SK-N-SH (cell line): ENCODE data around the gene CSTPP1. TPM values are rescaled to one million over a fixed set of nuclear protein-coding genes. Genes with fewer than 3 reads are reported as not detected.

Experiments
- CTCF ChIA-PET: fragments of 300-600, 350-600 bp; formaldehyde crosslinking; extraction: SDS; loops from one replicate; lab custom pipeline; 2021; lab: Yijun Ruan, JAX
- POLR2A ChIA-PET: fragments of 350-600 bp; sonication (Branson Sonifier 250); formaldehyde crosslinking; extraction: SDS; loops from one replicate; lab custom pipeline; 2020; ENCODE audit warnings: antibody characterized with exemption, inconsistent platforms; lab: Yijun Ruan, JAX
- DNase-seq: peaks from one replicate; pipeline ENCODE4 v3.0.0; 2012
- H2AFZ ChIP-seq: fragments of 200-600 bp; sonication (generic); 2 replicates; pipeline ENCODE4 v1.8.1; 2016; ENCODE audit warnings: antibody characterized with exemption, mild to moderate bottlenecking, low read depth
- H3F3A ChIP-seq: fragments of 200-600 bp; sonication (generic); replicated peaks from 2 replicates; pipeline ENCODE3; 2016; ENCODE audit warnings: antibody characterized with exemption, mild to moderate bottlenecking; ENCODE audit not compliant: insufficient read depth
- H3K27ac ChIP-seq, 2 experiments: fragments of 200-500 bp in 1 of 2; fragments of 200-600 bp in 1 of 2; sonication (Bioruptor generic) in 1 of 2; sonication (generic), shearing (Covaris generic) in 1 of 2; 2 replicates each; pipeline versions ENCODE4 v1.5.1 to v1.6.1; 2014 to 2016; ENCODE audit warnings: low read depth in 2 of 2, inconsistent platforms in 1 of 2, low read length in 1 of 2, mild to moderate bottlenecking in 1 of 2, mixed read lengths in 1 of 2
- H3K27me3 ChIP-seq: fragments of 200-600 bp; sonication (generic), shearing (Covaris generic); 2 replicates; pipeline ENCODE4 v1.6.1; 2016; ENCODE audit warnings: mixed run types; ENCODE audit not compliant: insufficient read depth
- H3K36me3 ChIP-seq, 2 experiments: fragments of 200-500 bp in 1 of 2; fragments of 200-600 bp in 1 of 2; sonication (Bioruptor generic) in 1 of 2; sonication (generic) in 1 of 2; replicated peaks in 1 of 2; 2 replicates each; pipeline versions ENCODE3 to v1.5.1; 2014 to 2016; ENCODE audit warnings: low read length in 1 of 2, mild to moderate bottlenecking in 1 of 2; ENCODE audit not compliant: insufficient read depth in 2 of 2, control insufficient read depth in 1 of 2
- H3K4me1 ChIP-seq, 2 experiments: fragments of 200-500 bp in 1 of 2; fragments of 200-600 bp in 1 of 2; sonication (Bioruptor generic) in 1 of 2; sonication (generic), shearing (Covaris generic) in 1 of 2; 2 replicates each; pipeline versions ENCODE4 v1.5.1 to v1.6.1; 2014 to 2016; ENCODE audit warnings: low read depth in 1 of 2, low read length in 1 of 2, mixed run types in 1 of 2; ENCODE audit not compliant: insufficient read depth in 2 of 2, control insufficient read depth in 1 of 2
- H3K4me2 ChIP-seq: fragments of 200-600 bp; sonication (generic), shearing (Covaris generic); 2 replicates; pipeline ENCODE4 v1.6.1; 2017; ENCODE audit warnings: mixed run types
- H3K4me3 ChIP-seq, 2 experiments: fragments of 200-500 bp in 1 of 2; fragments of 200-600 bp in 1 of 2; sonication (Bioruptor generic) in 1 of 2; sonication (generic), shearing (Covaris generic) in 1 of 2; 2 replicates each; pipeline versions ENCODE4 v1.5.1 to v1.8.1; 2014 to 2016; ENCODE audit warnings: low read depth in 2 of 2, inconsistent platforms in 1 of 2, low read length in 1 of 2, mild to moderate bottlenecking in 1 of 2, mixed read lengths in 1 of 2, moderate library complexity in 1 of 2
- H3K79me2 ChIP-seq: fragments of 200-600 bp; sonication (generic); 2 replicates; pipeline ENCODE4 v1.8.1; 2017; ENCODE audit warnings: mild to moderate bottlenecking; ENCODE audit not compliant: insufficient read depth
- H3K9ac ChIP-seq: fragments of 200-600 bp; sonication (generic); 2 replicates; pipeline ENCODE4 v1.6.1; 2017; ENCODE audit warnings: mixed run types
- H3K9me2 ChIP-seq: fragments of 200-600 bp; sonication (generic); 2 replicates; pipeline ENCODE4 v1.6.1; 2017; ENCODE audit warnings: mixed run types
- H3K9me3 ChIP-seq: fragments of 200-600 bp; sonication (generic); 2 replicates; pipeline ENCODE4 v1.6.1; 2017; ENCODE audit warnings: mixed run types, mild to moderate bottlenecking, moderate library complexity
- H4K20me1 ChIP-seq: fragments of 200-600 bp; sonication (generic); 2 replicates; pipeline ENCODE4 v1.6.1; 2017; ENCODE audit warnings: mild to moderate bottlenecking, mixed run types; ENCODE audit not compliant: insufficient read depth
- GATA2 ChIP-seq: sonication (generic); formaldehyde crosslinking; IDR thresholded peaks from 2 replicates; pipeline ENCODE4 v1.5.0; 2020; ENCODE audit warnings: mild to moderate bottlenecking, missing genetic modification reagents
- MEF2A ChIP-seq: IDR thresholded peaks from 2 replicates; pipeline ENCODE4 v1.4.0; 2012; ENCODE audit warnings: low read depth, borderline replicate concordance
- MXI1 ChIP-seq: IDR thresholded peaks from 2 replicates; pipeline ENCODE4 v1.6.1; 2012; ENCODE audit warnings: mild to moderate bottlenecking, low read depth, low read length, improper control_type of control experiment
- RAD21 ChIP-seq: IDR thresholded peaks from 2 replicates; pipeline ENCODE4 v1.6.1; 2012; ENCODE audit warnings: mild to moderate bottlenecking, low read length
- SMC3 ChIP-seq: IDR thresholded peaks from 2 replicates; pipeline ENCODE4 v1.6.1; 2012; ENCODE audit warnings: low read depth, low read length, improper control_type of control experiment
- WGBS: methylation state at CpG from one replicate; pipeline ENCODE4 v1.1.6; 2017; ENCODE audit warnings: low lambda C conversion rate; 5-methylcytosine and 5-hydroxymethylcytosine counted together
- polyA plus RNA-seq, 3 experiments: library from polyadenylated mRNA; depleted of rRNA; stranded (reverse); fragments of >200 nt; gene quantifications; 2 replicates each; pipeline ENCODE4 v1.2.3, GENCODE V29; 2012
- TF ChIP-seq, protein P1 (sequence below): IDR thresholded peaks from 2 replicates; pipeline ENCODE4 v1.6.1; 2012; ENCODE audit warnings: mild to moderate bottlenecking, low read depth, low read length, moderate library complexity
- TF ChIP-seq, protein P2 (sequence below): fragments of 150-350 bp; IDR thresholded peaks from 2 replicates; pipeline ENCODE4 v1.6.1; 2017; ENCODE audit warnings: antibody characterized with exemption, low read length, low read depth, borderline replicate concordance
- TF ChIP-seq, protein P3 (sequence below): IDR thresholded peaks from 2 replicates; pipeline ENCODE4 v1.4.0; 2012; ENCODE audit warnings: low read depth, borderline replicate concordance
- TF ChIP-seq, protein P4 (sequence below): IDR thresholded peaks from 2 replicates; pipeline ENCODE4 v1.4.0; 2012; ENCODE audit warnings: low read depth, borderline replicate concordance

CSTPP1 gene
- polyA plus RNA-seq, 1 of the 3 experiments (the other 2 are of a cell fraction), result 85.7 TPM

DNA sequence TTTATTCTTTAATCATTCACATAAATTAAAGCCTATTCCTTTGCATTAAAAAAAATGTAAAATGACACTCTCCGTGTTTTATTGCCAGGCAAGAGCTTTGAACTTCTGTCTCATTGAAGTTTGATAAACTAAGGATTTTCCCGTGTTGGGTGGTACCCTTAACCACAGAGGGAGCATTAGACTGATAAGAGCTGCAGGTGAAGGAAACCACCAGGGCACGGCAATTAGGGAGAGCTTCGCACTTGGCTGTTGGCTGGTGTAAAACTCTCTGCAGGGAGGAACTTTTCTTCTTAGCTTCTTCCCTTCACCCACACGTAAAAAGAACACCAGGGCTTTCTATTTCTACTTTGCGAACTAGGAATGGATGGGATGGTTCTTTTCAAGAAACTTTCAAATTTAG, 47.0 kb downstream of the CSTPP1 start:
- H3F3A ChIP-seq, result peaks cover 12% of the 10 kb centered on the region
- H3K36me3 ChIP-seq, result peaks cover 5 to 16% of the 10 kb centered on the region in 2 experiments
- no peak overlapping the region for H3K9ac ChIP-seq
- peaks cover 2% of the 10 kb centered on the region in 2 experiments for H3K4me1 ChIP-seq
- ChIA-PET POLR2A (no interaction called here), CTCF (interaction anchor here (0.8 to 1.4 kb wide), 3 partner anchors 20 to 169 kb away, joined by 3 to 4 read pairs (median 4); no protein-coding TSS in a partner anchor)
- H3K9me3 ChIP-seq, result no peaks in the 10 kb centered on the region
- no peak for DNase-seq
- TF ChIP-seq RAD21 (no peak), SMC3 (no peak), GATA2 (CRISPR knock-in tag) (no peak), MEF2A (no peak), MXI1 (no peak)
- TF ChIP-seq, protein P1, sequence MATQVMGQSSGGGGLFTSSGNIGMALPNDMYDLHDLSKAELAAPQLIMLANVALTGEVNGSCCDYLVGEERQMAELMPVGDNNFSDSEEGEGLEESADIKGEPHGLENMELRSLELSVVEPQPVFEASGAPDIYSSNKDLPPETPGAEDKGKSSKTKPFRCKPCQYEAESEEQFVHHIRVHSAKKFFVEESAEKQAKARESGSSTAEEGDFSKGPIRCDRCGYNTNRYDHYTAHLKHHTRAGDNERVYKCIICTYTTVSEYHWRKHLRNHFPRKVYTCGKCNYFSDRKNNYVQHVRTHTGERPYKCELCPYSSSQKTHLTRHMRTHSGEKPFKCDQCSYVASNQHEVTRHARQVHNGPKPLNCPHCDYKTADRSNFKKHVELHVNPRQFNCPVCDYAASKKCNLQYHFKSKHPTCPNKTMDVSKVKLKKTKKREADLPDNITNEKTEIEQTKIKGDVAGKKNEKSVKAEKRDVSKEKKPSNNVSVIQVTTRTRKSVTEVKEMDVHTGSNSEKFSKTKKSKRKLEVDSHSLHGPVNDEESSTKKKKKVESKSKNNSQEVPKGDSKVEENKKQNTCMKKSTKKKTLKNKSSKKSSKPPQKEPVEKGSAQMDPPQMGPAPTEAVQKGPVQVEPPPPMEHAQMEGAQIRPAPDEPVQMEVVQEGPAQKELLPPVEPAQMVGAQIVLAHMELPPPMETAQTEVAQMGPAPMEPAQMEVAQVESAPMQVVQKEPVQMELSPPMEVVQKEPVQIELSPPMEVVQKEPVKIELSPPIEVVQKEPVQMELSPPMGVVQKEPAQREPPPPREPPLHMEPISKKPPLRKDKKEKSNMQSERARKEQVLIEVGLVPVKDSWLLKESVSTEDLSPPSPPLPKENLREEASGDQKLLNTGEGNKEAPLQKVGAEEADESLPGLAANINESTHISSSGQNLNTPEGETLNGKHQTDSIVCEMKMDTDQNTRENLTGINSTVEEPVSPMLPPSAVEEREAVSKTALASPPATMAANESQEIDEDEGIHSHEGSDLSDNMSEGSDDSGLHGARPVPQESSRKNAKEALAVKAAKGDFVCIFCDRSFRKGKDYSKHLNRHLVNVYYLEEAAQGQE, result no peak
- TF ChIP-seq, protein P2, sequence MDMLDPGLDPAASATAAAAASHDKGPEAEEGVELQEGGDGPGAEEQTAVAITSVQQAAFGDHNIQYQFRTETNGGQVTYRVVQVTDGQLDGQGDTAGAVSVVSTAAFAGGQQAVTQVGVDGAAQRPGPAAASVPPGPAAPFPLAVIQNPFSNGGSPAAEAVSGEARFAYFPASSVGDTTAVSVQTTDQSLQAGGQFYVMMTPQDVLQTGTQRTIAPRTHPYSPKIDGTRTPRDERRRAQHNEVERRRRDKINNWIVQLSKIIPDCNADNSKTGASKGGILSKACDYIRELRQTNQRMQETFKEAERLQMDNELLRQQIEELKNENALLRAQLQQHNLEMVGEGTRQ, result no peak
- TF ChIP-seq, protein P3, sequence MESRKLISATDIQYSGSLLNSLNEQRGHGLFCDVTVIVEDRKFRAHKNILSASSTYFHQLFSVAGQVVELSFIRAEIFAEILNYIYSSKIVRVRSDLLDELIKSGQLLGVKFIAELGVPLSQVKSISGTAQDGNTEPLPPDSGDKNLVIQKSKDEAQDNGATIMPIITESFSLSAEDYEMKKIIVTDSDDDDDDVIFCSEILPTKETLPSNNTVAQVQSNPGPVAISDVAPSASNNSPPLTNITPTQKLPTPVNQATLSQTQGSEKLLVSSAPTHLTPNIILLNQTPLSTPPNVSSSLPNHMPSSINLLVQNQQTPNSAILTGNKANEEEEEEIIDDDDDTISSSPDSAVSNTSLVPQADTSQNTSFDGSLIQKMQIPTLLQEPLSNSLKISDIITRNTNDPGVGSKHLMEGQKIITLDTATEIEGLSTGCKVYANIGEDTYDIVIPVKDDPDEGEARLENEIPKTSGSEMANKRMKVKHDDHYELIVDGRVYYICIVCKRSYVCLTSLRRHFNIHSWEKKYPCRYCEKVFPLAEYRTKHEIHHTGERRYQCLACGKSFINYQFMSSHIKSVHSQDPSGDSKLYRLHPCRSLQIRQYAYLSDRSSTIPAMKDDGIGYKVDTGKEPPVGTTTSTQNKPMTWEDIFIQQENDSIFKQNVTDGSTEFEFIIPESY, result no peak
- TF ChIP-seq, protein P4, sequence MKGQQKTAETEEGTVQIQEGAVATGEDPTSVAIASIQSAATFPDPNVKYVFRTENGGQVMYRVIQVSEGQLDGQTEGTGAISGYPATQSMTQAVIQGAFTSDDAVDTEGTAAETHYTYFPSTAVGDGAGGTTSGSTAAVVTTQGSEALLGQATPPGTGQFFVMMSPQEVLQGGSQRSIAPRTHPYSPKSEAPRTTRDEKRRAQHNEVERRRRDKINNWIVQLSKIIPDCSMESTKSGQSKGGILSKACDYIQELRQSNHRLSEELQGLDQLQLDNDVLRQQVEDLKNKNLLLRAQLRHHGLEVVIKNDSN, result no peak
- WGBS, result 95% methylated on average over 6 of the region's 6 CpGs
- H3K4me2 ChIP-seq, result no peak overlapping the region
- H3K27ac ChIP-seq, result no peak overlapping the region
- no peaks in the 10 kb centered on the region for H4K20me1 ChIP-seq
- H3K27me3 ChIP-seq, result no peaks in the 10 kb centered on the region
- H2AFZ ChIP-seq, result no peak overlapping the region
- H3K4me3 ChIP-seq, result no peak overlapping the region
- no peaks in the 10 kb centered on the region for H3K9me2 ChIP-seq
- peaks cover 22% of the 10 kb centered on the region for H3K79me2 ChIP-seq
